Subcutaneous adipose tissue (tissue), 4 donors: ENCODE measurements around the gene SUSD1. TPM values are rescaled to one million over a fixed set of nuclear protein-coding genes. Genes with fewer than 3 reads are reported as not detected.

ENCODE experiments used
- total RNA-seq, 4 donors: library from RNA; depleted of rRNA; stranded (reverse); fragments of >200 nt; gene quantifications; one replicate each; pipeline ENCODE4 v1.1.0, GENCODE V29; 2016
- TF ChIP-seq, protein P1 (sequence below): fragments of 450-650 bp; IDR thresholded peaks from one replicate; pipeline ENCODE4 v1.5.1; 2016; ENCODE audit warnings: low read depth, mild to moderate bottlenecking, control low read depth, antibody characterized with exemption, moderate library complexity

Gene SUSD1
- total RNA-seq, 4 donors from 2014 or later = 8.4 to 24.6 (median 16.3) TPM

DNA sequence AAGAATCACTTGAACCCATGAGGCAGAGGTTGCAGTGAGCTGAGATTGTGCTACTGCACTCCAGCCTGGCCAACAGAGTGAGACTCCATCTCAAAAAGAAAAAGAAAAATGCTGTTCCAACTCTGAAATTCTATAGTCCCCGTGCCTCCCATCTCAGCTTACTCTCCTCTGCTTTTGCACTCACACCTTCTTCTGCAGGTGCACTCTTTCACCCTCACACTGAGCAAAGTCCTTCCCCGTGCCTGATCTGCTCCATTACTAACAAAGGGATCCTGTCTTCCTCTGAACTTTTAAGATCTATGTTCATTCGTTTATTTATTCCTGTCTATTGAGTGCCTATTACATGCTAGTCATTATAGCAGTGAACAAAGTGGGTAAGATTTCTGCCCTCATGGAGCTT is 47.8 kb downstream of the SUSD1 start:
- TF ChIP-seq, protein P1, sequence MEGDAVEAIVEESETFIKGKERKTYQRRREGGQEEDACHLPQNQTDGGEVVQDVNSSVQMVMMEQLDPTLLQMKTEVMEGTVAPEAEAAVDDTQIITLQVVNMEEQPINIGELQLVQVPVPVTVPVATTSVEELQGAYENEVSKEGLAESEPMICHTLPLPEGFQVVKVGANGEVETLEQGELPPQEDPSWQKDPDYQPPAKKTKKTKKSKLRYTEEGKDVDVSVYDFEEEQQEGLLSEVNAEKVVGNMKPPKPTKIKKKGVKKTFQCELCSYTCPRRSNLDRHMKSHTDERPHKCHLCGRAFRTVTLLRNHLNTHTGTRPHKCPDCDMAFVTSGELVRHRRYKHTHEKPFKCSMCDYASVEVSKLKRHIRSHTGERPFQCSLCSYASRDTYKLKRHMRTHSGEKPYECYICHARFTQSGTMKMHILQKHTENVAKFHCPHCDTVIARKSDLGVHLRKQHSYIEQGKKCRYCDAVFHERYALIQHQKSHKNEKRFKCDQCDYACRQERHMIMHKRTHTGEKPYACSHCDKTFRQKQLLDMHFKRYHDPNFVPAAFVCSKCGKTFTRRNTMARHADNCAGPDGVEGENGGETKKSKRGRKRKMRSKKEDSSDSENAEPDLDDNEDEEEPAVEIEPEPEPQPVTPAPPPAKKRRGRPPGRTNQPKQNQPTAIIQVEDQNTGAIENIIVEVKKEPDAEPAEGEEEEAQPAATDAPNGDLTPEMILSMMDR = no peak

- TF ChIP-seq, protein P1 = no peak
These were observed 49.1 kb downstream of the SUSD1 start for GRCh38 chr9:112125951-112126388.

DNA sequence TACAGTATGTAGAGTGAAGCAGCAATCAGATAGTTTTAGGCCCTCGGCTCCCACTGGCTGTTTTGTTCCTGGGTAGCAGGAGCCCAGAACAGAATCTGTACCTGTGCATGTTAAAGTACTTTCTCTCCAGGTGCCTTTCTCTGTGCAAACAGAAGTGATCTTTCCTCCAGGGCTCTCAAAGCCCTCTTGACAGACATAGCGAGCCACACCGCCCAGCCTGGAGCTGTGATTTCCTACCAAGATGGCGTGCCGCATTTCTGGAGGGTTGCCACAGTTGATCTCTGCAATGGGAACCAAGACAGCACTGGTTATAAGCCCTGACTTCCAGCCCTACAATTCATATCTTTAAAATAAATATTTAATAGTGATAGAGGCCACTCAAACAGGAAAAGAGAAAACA is 50.9 kb downstream of the SUSD1 start:
- TF ChIP-seq, protein P1 = no peak

GRCh38 chr9:112121633-112122032 is 53.5 kb downstream of the SUSD1 start:
- TF ChIP-seq, protein P1 = no peak

- TF ChIP-seq, protein P1 = no peak
These were observed 54.6 kb downstream of the SUSD1 start for GRCh38 chr9:112120439-112120925.

DNA sequence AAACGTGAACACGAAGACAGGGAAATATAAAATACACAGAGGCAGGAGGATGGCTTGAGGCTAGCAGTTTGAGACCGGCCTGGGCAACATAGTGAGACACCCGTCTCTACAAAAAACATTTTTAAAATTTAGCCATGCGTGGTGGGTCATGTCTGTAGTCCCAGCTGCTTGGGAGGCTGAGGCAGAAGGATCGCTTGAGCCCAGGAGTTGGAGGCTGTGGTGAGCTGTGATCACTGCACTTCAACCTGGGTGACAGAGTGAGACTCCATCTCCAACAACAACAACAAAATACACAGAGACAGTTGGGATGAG is 55.1 kb downstream of the SUSD1 start:
- TF ChIP-seq, protein P1 = no peak

DNA sequence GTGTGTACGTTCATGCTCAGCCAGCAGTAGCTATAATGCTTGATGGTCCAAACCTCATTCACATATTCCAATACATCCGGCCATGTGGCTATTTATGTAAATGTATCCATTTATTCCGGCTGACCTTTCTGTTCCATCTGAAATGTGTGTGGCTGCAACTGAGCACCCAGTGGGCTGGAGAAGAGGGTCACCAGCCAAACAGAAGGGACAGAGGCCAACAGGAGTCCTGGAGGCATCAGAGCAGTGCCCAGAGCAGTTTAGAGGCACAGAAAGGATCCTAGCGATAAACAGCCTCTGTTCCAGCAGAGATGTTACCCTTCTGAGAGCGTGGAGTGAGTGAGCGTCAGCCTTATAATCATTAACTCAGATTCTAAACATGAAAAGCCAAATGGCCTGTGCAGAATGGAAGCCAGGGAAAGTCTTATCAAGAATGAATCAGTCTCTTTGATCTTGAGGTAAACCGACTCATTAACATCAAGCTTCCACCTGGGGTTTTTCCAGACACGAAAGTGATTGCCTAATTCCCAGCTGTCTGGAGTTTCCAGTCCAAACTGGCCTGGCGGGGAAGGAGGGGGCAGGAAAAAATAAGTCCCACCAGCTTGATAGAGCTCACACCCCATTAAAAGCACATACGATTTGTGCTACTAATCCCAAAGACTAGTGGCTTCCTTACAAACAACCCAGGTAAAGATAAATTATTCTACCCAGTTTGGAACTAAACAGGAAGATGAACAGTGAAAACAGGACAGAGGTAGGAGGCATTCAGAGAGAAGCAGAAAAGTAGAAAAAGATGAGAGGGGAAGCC is 55.7 kb downstream of the SUSD1 start:
- TF ChIP-seq, protein P1 = no peak
